GM21381 (cell line): ENCODE measurements around the gene ZNF354B.
"Not testable (repeated sequence)": the region's sequence is repeated elsewhere in the genome, so short reads cannot be mapped to it uniquely, and the experiment has no call there.

Experiments used
- ATAC-seq: cut with Tn5 transposase; IDR thresholded peaks from one replicate; pipeline ENCODE4 v1.9.1; 2021; ENCODE audit warnings: mild to moderate bottlenecking, moderate library complexity; ENCODE audit not compliant: unreplicated experiment

The ZNF354B gene

GRCh38 chr5:178859625-178860521 is at the start of gene ZNF354B:
TSS of gene ZNF354B (plus strand) at chr5:178859953. CDS start at chr5:178861048, 1,095 bp downstream.
- ATAC-seq, result peak; percentile 98

- no peak for ATAC-seq
Observed at GRCh38 chr5:178817506-178817905, 42.2 kb upstream of the ZNF354B start.

GRCh38 chr5:178818094-178818493 is 41.7 kb upstream of the ZNF354B start:
- ATAC-seq, result no peak

- no peak for ATAC-seq
Observed at GRCh38 chr5:178820001-178820400, 39.8 kb upstream of the ZNF354B start.

- ATAC-seq, result no peak
Observed at GRCh38 chr5:178825444-178825843, 34.3 kb upstream of the ZNF354B start.

GRCh38 chr5:178826216-178826615 is 33.5 kb upstream of the ZNF354B start:
- no peak for ATAC-seq

- ATAC-seq, result no peak
Observed at GRCh38 chr5:178827636-178828035, 32.1 kb upstream of the ZNF354B start.

GRCh38 chr5:178831049-178831448 is 28.7 kb upstream of the ZNF354B start:
- ATAC-seq, result no peak

GRCh38 chr5:178832618-178833201 is 27.0 kb upstream of the ZNF354B start:
- no peak for ATAC-seq

GRCh38 chr5:178836628-178837027 is 23.1 kb upstream of the ZNF354B start:
- no peak for ATAC-seq

GRCh38 chr5:178838695-178839318 is 20.9 kb upstream of the ZNF354B start:
- ATAC-seq, result not testable (repeated sequence)

- no peak for ATAC-seq
Observed at GRCh38 chr5:178839319-178839704, 20.4 kb upstream of the ZNF354B start.

- ATAC-seq, result not testable (repeated sequence)
Observed at GRCh38 chr5:178840399-178840798, 19.4 kb upstream of the ZNF354B start.

GRCh38 chr5:178849316-178849715 is 10.4 kb upstream of the ZNF354B start:
- ATAC-seq, result no peak

GRCh38 chr5:178851951-178852350 is 7.8 kb upstream of the ZNF354B start:
- ATAC-seq, result no peak

GRCh38 chr5:178854284-178854683 is 5.5 kb upstream of the ZNF354B start:
- ATAC-seq, result no peak

GRCh38 chr5:178860615-178861014 is 862 bp downstream of the ZNF354B start:
- not testable (repeated sequence) for ATAC-seq

GRCh38 chr5:178861627-178862026 is 1.9 kb downstream of the ZNF354B start:
- no peak for ATAC-seq

- ATAC-seq, result no peak
Observed at GRCh38 chr5:178866946-178867345, 7.2 kb downstream of the ZNF354B start.

GRCh38 chr5:178869577-178869976 is 9.8 kb downstream of the ZNF354B start:
- no peak for ATAC-seq

- ATAC-seq, result no peak
Observed at GRCh38 chr5:178870411-178870810, 10.7 kb downstream of the ZNF354B start.

GRCh38 chr5:178872302-178872701 is 12.5 kb downstream of the ZNF354B start:
- ATAC-seq, result no peak
